CD8-positive, alpha-beta memory T cell (primary cell): ENCODE data around the gene ERFL. TPM values are rescaled to one million over a fixed set of nuclear protein-coding genes. Genes with fewer than 3 reads are reported as not detected.

Experiments used
- CTCF ChIA-PET: fragments of 350-600 bp; sonication (Branson Sonifier 250); formaldehyde crosslinking; loops from one replicate; lab custom pipeline; 2021; ENCODE audit warnings: antibody characterized with exemption; lab: Charles Lee
- POLR2A ChIA-PET: fragments of 350-600 bp; sonication (Branson Sonifier 250); formaldehyde crosslinking; loops from one replicate; lab custom pipeline; 2021; ENCODE audit warnings: antibody characterized with exemption; lab: Charles Lee
- DNase-seq, 5 donors: peaks; one replicate each; pipeline versions ENCODE4 v3.0.0 to v3.0.0-alpha.2; 2020 to 2022; ENCODE audit warnings: mixed read lengths in 1 of 5
- H3K27ac ChIP-seq: one replicate; pipeline ENCODE4 v1.7.0; 2013; ENCODE audit warnings: low read depth, mild to moderate bottlenecking, low read length, moderate library complexity
- H3K27me3 ChIP-seq: 2 replicates; pipeline ENCODE4 v1.7.0; 2013; ENCODE audit warnings: low read length, mild to moderate bottlenecking; ENCODE audit not compliant: insufficient read depth, poor library complexity, severe bottlenecking
- H3K36me3 ChIP-seq: 2 replicates; pipeline ENCODE4 v1.7.0; 2013; ENCODE audit warnings: mild to moderate bottlenecking, low read length, moderate library complexity; ENCODE audit not compliant: insufficient read depth
- H3K4me1 ChIP-seq: 2 replicates; pipeline ENCODE4 v1.7.0; 2013; ENCODE audit warnings: mild to moderate bottlenecking, low read length, moderate library complexity; ENCODE audit not compliant: insufficient read depth
- H3K4me3 ChIP-seq: 2 replicates; pipeline ENCODE4 v1.7.0; 2013; ENCODE audit warnings: mild to moderate bottlenecking, low read length
- H3K9me3 ChIP-seq: 2 replicates; pipeline ENCODE4 v1.7.0; 2013; ENCODE audit warnings: mild to moderate bottlenecking, low read length
- H3K27ac Mint-ChIP-seq, 8 donors: one replicate each; pipeline ENCODE4 v1.8.0; 2020 to 2021; ENCODE audit warnings: mixed read lengths in 8 of 8, mild to moderate bottlenecking in 6 of 8, inconsistent platforms in 3 of 8, moderate library complexity in 3 of 8
- H3K27me3 Mint-ChIP-seq, 2 donors: one replicate each; pipeline ENCODE4 v1.8.0; 2020 to 2021; ENCODE audit warnings: mixed read lengths in 2 of 2, mild to moderate bottlenecking in 1 of 2, moderate library complexity in 1 of 2
- H3K36me3 Mint-ChIP-seq, 3 donors: one replicate each; pipeline ENCODE4 v1.8.0; 2020 to 2021; ENCODE audit warnings: mixed read lengths in 3 of 3, inconsistent platforms in 1 of 3, mild to moderate bottlenecking in 1 of 3
- H3K4me1 Mint-ChIP-seq, 3 donors: one replicate each; pipeline ENCODE4 v1.8.0; 2020 to 2021; ENCODE audit warnings: mixed read lengths in 3 of 3, inconsistent platforms in 1 of 3, mild to moderate bottlenecking in 1 of 3
- H3K4me3 Mint-ChIP-seq, 7 donors: one replicate each; pipeline ENCODE4 v1.8.0; 2020 to 2021; ENCODE audit warnings: mixed read lengths in 7 of 7, mild to moderate bottlenecking in 6 of 7, moderate library complexity in 4 of 7, inconsistent platforms in 2 of 7
- H3K9me3 Mint-ChIP-seq, 5 donors: one replicate each; pipeline ENCODE4 v1.8.0; 2020 to 2022; ENCODE audit warnings: mixed read lengths in 5 of 5, mild to moderate bottlenecking in 3 of 5, moderate library complexity in 2 of 5, inconsistent platforms in 1 of 5
- polyA plus RNA-seq: library from polyadenylated mRNA; unstranded; fragments of 300-500 nt; fragmentation: Illumina TruSeq; gene quantifications from one replicate; pipeline ENCODE4 v1.2.3, GENCODE V29; 2021
- total RNA-seq, 2 experiments: library from RNA; stranded (reverse); gene quantifications; one replicate each; pipeline ENCODE4 v1.2.3, GENCODE V29; 2021

Gene ERFL
- total and polyA plus RNA-seq, 3 experiments from 2014 or later = 1.3 to 1.4 TPM; not detected in 1

DNA sequence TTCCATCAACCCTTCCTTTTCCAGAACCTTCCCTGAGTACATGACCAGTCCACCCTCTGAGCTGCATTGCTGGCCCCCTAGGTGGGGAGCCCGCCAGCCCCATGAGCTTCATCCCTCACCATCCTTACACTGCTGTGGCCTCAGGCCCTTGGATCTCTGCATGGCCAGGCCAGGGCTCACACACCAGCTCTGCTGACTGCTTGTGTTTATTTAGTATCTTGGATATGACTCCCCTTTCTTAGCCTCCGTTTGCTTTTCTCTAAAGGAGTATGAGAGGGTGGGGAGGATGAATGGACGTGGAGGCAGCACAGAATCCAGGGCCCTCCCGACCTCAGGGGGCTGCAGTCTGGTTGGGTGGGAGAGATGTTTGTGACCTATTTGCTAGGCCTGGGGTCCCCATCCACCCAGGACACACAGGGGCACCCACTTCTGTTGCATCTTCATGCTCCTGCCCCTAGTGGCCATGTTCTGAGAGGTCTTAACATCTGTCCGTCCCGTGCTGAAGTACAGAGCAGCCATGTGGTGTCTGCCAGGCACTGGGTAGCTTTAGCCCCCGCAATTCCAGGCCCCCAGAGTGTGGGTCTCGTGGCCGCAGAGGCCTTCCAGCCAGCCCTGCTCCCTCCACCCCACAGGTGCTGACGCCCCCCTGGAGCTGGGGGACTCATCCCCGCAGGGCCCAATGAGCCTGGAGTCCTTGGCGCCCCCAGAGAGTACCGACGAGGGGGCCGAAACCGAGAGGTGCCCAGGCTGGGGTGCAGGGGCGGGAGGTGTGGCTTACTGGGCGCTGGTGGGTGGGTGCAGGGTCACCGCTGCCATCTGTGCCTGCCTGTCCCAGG lies 32.3 kb downstream of the ERFL start:
- no peak for DNase-seq
- POLR2A ChIA-PET = interaction anchor here (0.9 to 1.2 kb wide), 3 partner anchors 8 to 32 kb away, joined by 3 to 4 read pairs (median 4); partner anchors contain the start of gene ERFL
- peak overlapping the region; percentile 62 to 98 (median 82) for H3K27ac Mint-ChIP-seq
- Histone ChIP-seq H3K4me1 (peaks cover 69% of the 10 kb centered on the region), H3K27ac (no peak overlapping the region), H3K27me3 (no peaks in the 10 kb centered on the region), H3K9me3 (no peaks in the 10 kb centered on the region), H3K36me3 (peaks cover 77% of the 10 kb centered on the region), H3K4me3 (no peak overlapping the region)
- H3K9me3 Mint-ChIP-seq = no peaks in the 10 kb centered on the region
- CTCF ChIA-PET = interaction anchor here (1.0 to 2.6 kb wide), 4 partner anchors 9 to 35 kb away, joined by 3 to 7 read pairs (median 4); partner anchors contain the start of gene RPS19
- H3K36me3 Mint-ChIP-seq = peaks cover 14 to 73% (median 22%) of the 10 kb centered on the region in 3 donors
- peaks cover 44 to 74% (median 68%) of the 10 kb centered on the region in 3 donors for H3K4me1 Mint-ChIP-seq
- H3K4me3 Mint-ChIP-seq = peak overlapping the region in 3 of 7 donors; percentile 15 to 57 (median 44)
- H3K27me3 Mint-ChIP-seq = no peaks in the 10 kb centered on the region

DNA sequence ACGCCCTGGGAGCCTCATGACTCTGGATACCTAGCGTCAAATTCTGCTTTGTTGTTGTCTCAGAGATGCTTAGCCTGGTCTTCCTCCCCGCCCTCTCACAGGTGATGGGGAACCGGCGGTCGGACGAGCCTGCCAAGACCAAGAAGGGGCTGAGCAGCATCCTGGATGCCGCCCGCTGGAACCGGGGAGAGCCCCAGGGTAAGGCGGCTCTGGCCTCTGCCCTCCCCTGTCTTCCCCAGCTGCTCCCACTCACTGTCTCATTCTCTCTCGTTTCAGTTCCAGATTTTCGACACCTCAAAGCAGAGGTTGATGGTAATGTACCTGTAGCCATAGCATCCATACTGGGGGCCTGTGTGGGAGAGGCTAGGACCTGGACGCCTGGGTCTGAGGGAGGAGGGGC lies 33.9 kb downstream of the ERFL start:
- H3K27ac Mint-ChIP-seq = peak overlapping the region in 7 of 8 donors; percentile 36 to 95 (median 73)

DNA sequence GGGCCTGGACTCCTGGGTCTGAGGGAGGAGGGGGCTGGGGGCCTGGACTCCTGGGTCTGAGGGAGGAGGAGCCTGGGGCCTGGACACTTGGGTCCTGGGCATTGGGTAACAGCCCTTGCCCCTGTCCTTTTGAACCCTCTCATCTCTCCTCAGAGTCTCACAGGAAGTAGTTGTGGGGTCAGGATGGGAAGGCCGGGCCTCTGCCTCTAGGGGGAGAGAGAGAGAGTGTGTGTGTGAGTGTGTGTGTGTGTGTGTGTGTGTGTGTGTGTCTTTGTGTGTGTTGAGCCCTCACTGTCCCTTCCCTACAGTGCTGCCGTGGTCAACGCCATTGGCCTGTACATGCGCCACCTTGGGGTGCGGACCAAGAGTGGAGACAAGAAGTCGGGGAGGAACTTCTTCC lies 34.4 kb downstream of the ERFL start:
- peaks cover 78% of the 10 kb centered on the region for H3K36me3 ChIP-seq
- POLR2A ChIA-PET = no interaction called here

More for the DNA sequence above, 33.9 kb downstream of the ERFL start:
- peaks cover 53 to 81% (median 68%) of the 10 kb centered on the region in 3 donors for H3K4me1 Mint-ChIP-seq
- Histone ChIP-seq H3K4me1 (peaks cover 78% of the 10 kb centered on the region), H3K36me3 (peaks cover 73% of the 10 kb centered on the region), H3K9me3 (no peaks in the 10 kb centered on the region), H3K27me3 (no peaks in the 10 kb centered on the region), H3K4me3 (no peak overlapping the region), H3K27ac (no peak overlapping the region)
- no peaks in the 10 kb centered on the region for H3K27me3 Mint-ChIP-seq
- peak overlapping the region in 1 of 7 donors; percentile 58 for H3K4me3 Mint-ChIP-seq
- ChIA-PET CTCF (interaction anchor here (2.6 kb wide), 1 partner anchor 34 kb away, joined by 7 read pairs; the partner anchor contains the start of gene RPS19), POLR2A (no interaction called here)
- no peaks in the 10 kb centered on the region for H3K9me3 Mint-ChIP-seq
- peaks cover 18 to 74% (median 19%) of the 10 kb centered on the region in 3 donors for H3K36me3 Mint-ChIP-seq
- no peak for DNase-seq

DNA sequence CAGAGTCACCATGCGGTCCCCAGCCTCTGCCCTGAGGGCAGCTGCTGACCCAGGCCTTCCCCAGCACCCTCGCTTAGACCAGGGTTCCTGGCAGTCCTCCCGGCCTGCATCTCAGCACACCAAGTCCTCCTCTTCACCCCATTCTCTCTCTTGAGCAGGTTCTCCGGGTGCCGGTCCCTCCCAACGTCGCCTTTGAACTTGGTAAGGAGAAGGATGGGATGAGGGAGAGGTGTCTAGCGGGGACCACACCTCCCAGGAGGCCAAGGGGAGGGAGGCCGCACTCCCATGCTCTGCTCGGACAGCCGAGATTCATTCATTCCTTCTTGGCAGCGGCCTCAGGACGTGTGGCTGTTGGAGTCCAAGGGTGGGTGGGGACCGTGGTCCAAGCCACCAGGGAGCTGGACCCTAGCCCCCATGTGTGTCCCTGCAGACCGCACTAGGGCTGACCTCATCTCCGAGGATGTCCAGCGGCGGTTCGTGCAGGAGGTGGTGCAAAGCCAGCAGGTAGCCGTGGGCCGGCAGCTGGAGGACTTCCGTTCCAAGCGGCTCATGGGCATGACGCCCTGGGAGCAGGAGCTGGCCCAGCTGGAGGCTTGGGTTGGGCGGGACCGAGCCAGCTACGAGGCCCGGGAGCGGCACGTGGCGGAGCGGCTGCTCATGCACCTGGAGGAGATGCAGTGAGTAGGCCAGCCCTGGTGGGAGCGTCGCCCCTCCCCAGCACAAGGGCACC lies 35.9 kb downstream of the ERFL start:
- no peak overlapping the region for H3K27ac ChIP-seq
- ChIA-PET POLR2A (interaction anchor here (1.2 to 10.3 kb wide), 4 partner anchors 15 to 36 kb away, joined by 3 to 190 read pairs (median 25); partner anchors contain the start of genes CD79A, ERFL and RPS19), CTCF (interaction anchor here (1.5 to 13.0 kb wide), 5 partner anchors 11 to 53 kb away, joined by 4 to 227 read pairs (median 12); partner anchors contain the start of genes CD79A and RPS19)
- H3K4me3 ChIP-seq = peak overlapping the region; percentile 32
- peaks cover 82% of the 10 kb centered on the region for H3K4me1 ChIP-seq
- Mint-ChIP-seq H3K27ac (peak overlapping the region in 4 of 8 donors; percentile 87 to 97 (median 94)), H3K9me3 (no peaks in the 10 kb centered on the region), H3K4me1 (peaks cover 54 to 78% (median 63%) of the 10 kb centered on the region in 3 donors), H3K4me3 (peak overlapping the region in 1 of 7 donors; percentile 18), H3K36me3 (peaks cover 13 to 71% (median 24%) of the 10 kb centered on the region in 3 donors), H3K27me3 (peaks cover 0 to under 1% of the 10 kb centered on the region in 2 donors)
- no peak for DNase-seq
- no peaks in the 10 kb centered on the region for H3K27me3 ChIP-seq
- H3K36me3 ChIP-seq = peaks cover 66% of the 10 kb centered on the region
- H3K9me3 ChIP-seq = no peaks in the 10 kb centered on the region

More for the DNA sequence above, 34.4 kb downstream of the ERFL start:
- Histone ChIP-seq H3K4me3 (no peak overlapping the region), H3K9me3 (no peaks in the 10 kb centered on the region), H3K27ac (no peak overlapping the region), H3K27me3 (no peaks in the 10 kb centered on the region), H3K4me1 (peaks cover 83% of the 10 kb centered on the region)
- Mint-ChIP-seq H3K27me3 (no peaks in the 10 kb centered on the region), H3K4me1 (peaks cover 54 to 81% (median 68%) of the 10 kb centered on the region in 3 donors), H3K4me3 (peak overlapping the region in 3 of 7 donors; percentile 28 to 55 (median 39)), H3K27ac (peak overlapping the region in 7 of 8 donors; percentile 36 to 95 (median 64)), H3K36me3 (peaks cover 16 to 74% (median 19%) of the 10 kb centered on the region in 3 donors), H3K9me3 (no peaks in the 10 kb centered on the region)
- CTCF ChIA-PET = no interaction called here
- peak in 1 of 5 donors; percentile 47 for DNase-seq

DNA sequence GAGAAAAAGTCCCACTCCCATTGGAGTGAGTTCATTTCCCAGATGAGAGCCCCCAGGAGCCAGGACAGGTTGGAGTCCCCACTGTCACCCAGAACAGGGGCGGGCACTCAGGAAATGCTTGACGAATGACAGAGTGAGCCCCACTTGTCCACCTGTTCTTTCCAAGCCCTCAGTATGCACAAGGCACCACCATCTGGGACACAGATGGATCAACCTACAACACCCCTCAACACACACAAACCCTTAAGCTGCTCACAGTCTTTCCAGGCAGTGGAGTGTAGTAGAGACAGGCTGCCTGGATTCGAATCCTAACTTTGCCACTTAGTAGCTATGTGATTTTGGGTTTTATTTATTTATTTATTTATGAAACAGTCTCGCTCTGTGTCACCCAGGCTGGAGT lies 37.3 kb downstream of the ERFL start:
- Mint-ChIP-seq H3K27me3 (peaks cover 0 to 2% of the 10 kb centered on the region in 2 donors), H3K4me3 (peak overlapping the region in 1 of 7 donors; percentile 48), H3K27ac (peak overlapping the region in 5 of 8 donors; percentile 56 to 94 (median 91)), H3K4me1 (peaks cover 64 to 80% (median 65%) of the 10 kb centered on the region in 3 donors), H3K9me3 (no peaks in the 10 kb centered on the region), H3K36me3 (peaks cover 16 to 80% (median 27%) of the 10 kb centered on the region in 3 donors)
- Histone ChIP-seq H3K9me3 (no peaks in the 10 kb centered on the region), H3K27ac (no peak overlapping the region), H3K4me3 (no peak overlapping the region), H3K27me3 (no peaks in the 10 kb centered on the region), H3K36me3 (peaks cover 60% of the 10 kb centered on the region), H3K4me1 (peaks cover 82% of the 10 kb centered on the region)
- no peak for DNase-seq
- CTCF ChIA-PET = interaction anchor here (1.5 to 13.0 kb wide), 5 partner anchors 12 to 54 kb away, joined by 4 to 227 read pairs (median 12); partner anchors contain the start of genes CD79A and RPS19
- POLR2A ChIA-PET = interaction anchor here (0.7 to 10.3 kb wide), 4 partner anchors 16 to 54 kb away, joined by 3 to 190 read pairs (median 25); partner anchors contain the start of genes CD79A and RPS19

DNA sequence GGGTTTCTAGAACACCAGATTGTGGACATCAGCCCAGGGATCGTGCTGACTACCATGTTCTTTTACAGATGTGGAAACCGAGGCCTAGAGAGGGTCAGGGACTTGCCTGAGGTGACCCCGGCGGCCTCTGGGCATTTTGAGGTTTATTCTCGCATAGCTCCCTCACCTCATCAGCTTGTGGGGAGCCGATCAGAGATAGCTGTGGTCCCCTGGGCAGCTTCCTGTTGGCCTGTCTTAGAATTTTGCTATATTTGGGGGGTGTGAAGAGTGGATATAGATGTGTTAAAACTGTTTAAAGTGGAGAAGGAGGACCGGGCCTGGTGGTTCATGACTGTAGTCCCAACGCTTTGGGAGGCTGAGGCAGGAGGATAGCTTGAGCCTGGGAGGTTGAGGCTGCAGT lies 38.4 kb downstream of the ERFL start:
- ChIA-PET POLR2A (interaction anchor here (0.6 to 10.3 kb wide), 7 partner anchors 13 to 39 kb away, joined by 4 to 190 read pairs (median 8); partner anchors contain the start of genes CD79A and RPS19), CTCF (interaction anchor here (4.0 to 13.0 kb wide), 4 partner anchors 13 to 55 kb away, joined by 12 to 227 read pairs (median 69); partner anchors contain the start of genes CD79A and RPS19)
- Histone ChIP-seq H3K4me3 (no peak overlapping the region), H3K27me3 (no peaks in the 10 kb centered on the region), H3K27ac (no peak overlapping the region), H3K36me3 (peaks cover 50% of the 10 kb centered on the region), H3K4me1 (peaks cover 79% of the 10 kb centered on the region), H3K9me3 (no peaks in the 10 kb centered on the region)
- Mint-ChIP-seq H3K27me3 (peaks cover 0 to 2% of the 10 kb centered on the region in 2 donors), H3K27ac (peak overlapping the region; percentile 52 to 98 (median 86)), H3K4me3 (peak overlapping the region; percentile 24 to 99 (median 85)), H3K4me1 (peaks cover 62 to 78% (median 65%) of the 10 kb centered on the region in 3 donors), H3K9me3 (no peaks in the 10 kb centered on the region), H3K36me3 (peaks cover 15 to 77% (median 23%) of the 10 kb centered on the region in 3 donors)
- peak in 1 of 5 donors; percentile 40 for DNase-seq

DNA sequence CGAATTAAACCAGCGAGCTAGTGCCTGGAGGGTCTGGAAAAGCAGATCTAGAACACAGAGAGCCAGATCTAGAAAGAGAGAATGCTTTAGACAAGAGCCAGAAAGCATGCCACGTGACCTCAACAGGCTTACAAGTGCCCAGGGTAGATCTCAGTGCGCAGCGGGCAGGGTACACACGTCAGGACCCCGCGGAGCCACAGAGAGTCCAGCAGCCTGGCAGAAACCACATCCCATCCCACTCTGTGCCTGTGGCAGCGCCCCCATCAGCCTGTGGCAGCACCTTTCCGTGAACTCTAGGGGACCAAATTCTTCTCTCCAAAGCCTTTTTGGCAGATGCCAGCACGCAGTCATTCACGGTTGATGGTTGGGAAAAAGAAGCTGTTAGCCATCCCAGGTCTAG lies 39.3 kb downstream of the ERFL start:
- Histone ChIP-seq H3K4me3 (peak overlapping the region; percentile 92), H3K27ac (no peak overlapping the region), H3K36me3 (peaks cover 40% of the 10 kb centered on the region), H3K27me3 (no peaks in the 10 kb centered on the region), H3K4me1 (peaks cover 73% of the 10 kb centered on the region), H3K9me3 (no peaks in the 10 kb centered on the region)
- ChIA-PET CTCF (interaction anchor here (1.3 to 13.0 kb wide), 6 partner anchors 14 to 56 kb away, joined by 3 to 227 read pairs (median 32); partner anchors contain the start of genes CD79A and RPS19), POLR2A (interaction anchor here (1.1 to 10.3 kb wide), 7 partner anchors 10 to 59 kb away, joined by 3 to 190 read pairs (median 11); partner anchors contain the start of gene CD79A)
- peak overlapping the region; percentile 81 to 98 (median 95) for H3K27ac Mint-ChIP-seq
- peaks cover 59 to 74% (median 61%) of the 10 kb centered on the region in 3 donors for H3K4me1 Mint-ChIP-seq
- H3K4me3 Mint-ChIP-seq = peak overlapping the region; percentile 85 to 99 (median 94)
- H3K36me3 Mint-ChIP-seq = peaks cover 14 to 81% (median 20%) of the 10 kb centered on the region in 3 donors
- peak in 2 of 5 donors; percentile 56 to 76 for DNase-seq
- H3K9me3 Mint-ChIP-seq = no peaks in the 10 kb centered on the region
- peaks cover 0 to 2% of the 10 kb centered on the region in 2 donors for H3K27me3 Mint-ChIP-seq
